Endothelial cell of umbilical vein (primary cell): ENCODE measurements around the gene NDST3. TPM values are rescaled to one million over a fixed set of nuclear protein-coding genes. Genes with fewer than 3 reads are reported as not detected.

ENCODE experiments used
- BruUV-seq: library from RNA; stranded (reverse); fragments of 400-500 nt; replicated peaks from 2 replicates; lab custom pipeline; 2021; lab: Mats Ljungman, UMichigan
- CTCF ChIA-PET: fragments of 300-600, 350-600 bp; sonication (Branson Sonifier 250); formaldehyde crosslinking; loops from one replicate; lab custom pipeline; 2021; ENCODE audit warnings: antibody characterized with exemption, inconsistent platforms; lab: Charles Lee
- POLR2A ChIA-PET: fragments of 300-600, 350-600 bp; sonication (Branson Sonifier 250); formaldehyde crosslinking; loops from one replicate; lab custom pipeline; 2021; ENCODE audit warnings: antibody characterized with exemption, inconsistent platforms; lab: Charles Lee
- DNase-seq: peaks from one replicate; pipeline ENCODE4 v3.0.0-alpha.2; 2011; ENCODE audit warnings: low read depth, low spot score
- FAIRE-seq: peaks from 2 replicates; lab custom pipeline; 2011; peaks lifted over from hg19 to GRCh38; lab: Jason Lieb, UNC
- H2AFZ ChIP-seq: 2 replicates; pipeline ENCODE4 v1.6.0; 2012; ENCODE audit warnings: low read depth, low read length, control low read depth, inconsistent platforms
- H3K27ac ChIP-seq: 2 replicates; pipeline ENCODE4 v1.5.1; 2011; ENCODE audit warnings: low read depth, mild to moderate bottlenecking, control low read depth, low read length, moderate library complexity; ENCODE audit not compliant: insufficient read depth
- H3K27me3 ChIP-seq, 2 experiments: 2 replicates each; pipeline versions ENCODE4 v1.6.0 to v1.6.1; 2011; ENCODE audit warnings: low read length in 2 of 2, mixed read lengths in 1 of 2; ENCODE audit not compliant: control insufficient read depth in 2 of 2, insufficient read depth in 2 of 2
- H3K36me3 ChIP-seq, 2 experiments: 2 replicates in 1 of 2; 3 replicates in 1 of 2; pipeline ENCODE4 v1.5.1; 2011; ENCODE audit warnings: low read length in 2 of 2, mild to moderate bottlenecking in 1 of 2, moderate library complexity in 1 of 2; ENCODE audit not compliant: control insufficient read depth in 2 of 2, insufficient read depth in 2 of 2; ENCODE audit errors: extremely low read depth in 1 of 2
- H3K4me1 ChIP-seq: 3 replicates; pipeline ENCODE4 v1.5.1; 2011; ENCODE audit warnings: mild to moderate bottlenecking, low read length; ENCODE audit not compliant: control insufficient read depth, insufficient read depth; ENCODE audit errors: extremely low read depth
- H3K4me2 ChIP-seq: 2 replicates; pipeline ENCODE4 v1.6.1; 2011; ENCODE audit warnings: low read length, control low read depth, mixed read lengths; ENCODE audit not compliant: insufficient read depth
- H3K4me3 ChIP-seq, 3 experiments: fragments of 200-600 bp in 1 of 3; sonication (generic), shearing (Covaris generic) in 1 of 3; replicated peaks in 1 of 3; 2 replicates each; pipeline ENCODE4 v1.5.1; 2011 to 2016; ENCODE audit warnings: control low read depth in 3 of 3, low read length in 3 of 3, mild to moderate bottlenecking in 2 of 3, inconsistent platforms in 1 of 3, low read depth in 1 of 3, moderate library complexity in 1 of 3; ENCODE audit not compliant: insufficient read depth in 1 of 3
- H3K79me2 ChIP-seq: 2 replicates; pipeline ENCODE4 v1.6.0; 2012; ENCODE audit warnings: low read length, inconsistent platforms; ENCODE audit not compliant: control insufficient read depth, insufficient read depth
- H3K9ac ChIP-seq: replicated peaks from 2 replicates; pipeline ENCODE3; 2011; ENCODE audit warnings: low read length, control low read depth; ENCODE audit not compliant: insufficient read depth; ENCODE audit errors: extremely low read depth
- H3K9me1 ChIP-seq: replicated peaks from 3 replicates; pipeline ENCODE4 v1.6.0; 2011; ENCODE audit warnings: mild to moderate bottlenecking, low read length; ENCODE audit not compliant: control insufficient read depth, insufficient read depth; ENCODE audit errors: extremely low read depth
- H3K9me3 ChIP-seq: replicated peaks from 2 replicates; pipeline ENCODE4 v1.5.1; 2012; ENCODE audit warnings: low read length, inconsistent platforms; ENCODE audit not compliant: control insufficient read depth, insufficient read depth
- H4K20me1 ChIP-seq: replicated peaks from 2 replicates; pipeline ENCODE3; 2011; ENCODE audit warnings: mild to moderate bottlenecking, low read length; ENCODE audit not compliant: control insufficient read depth, insufficient read depth; ENCODE audit errors: extremely low read depth
- EZH2 ChIP-seq: IDR thresholded peaks from 2 replicates; pipeline ENCODE4 v1.6.1; 2012; ENCODE audit warnings: borderline replicate concordance, low read depth, mild to moderate bottlenecking, moderate library complexity, low read length, inconsistent platforms; ENCODE audit not compliant: severe bottlenecking
- FOS ChIP-seq: IDR thresholded peaks from 2 replicates; pipeline ENCODE4 v1.6.1; 2011; ENCODE audit warnings: mild to moderate bottlenecking, low read length, moderate library complexity, borderline replicate concordance; ENCODE audit not compliant: insufficient read depth
- GATA2 ChIP-seq: IDR thresholded peaks from 2 replicates; pipeline ENCODE4 v1.7.0; 2011; ENCODE audit warnings: low read depth, mild to moderate bottlenecking, moderate library complexity, mixed read lengths, low read length; ENCODE audit not compliant: insufficient read length, insufficient read depth
- JUN ChIP-seq: IDR thresholded peaks from 2 replicates; pipeline ENCODE4 v1.6.1; 2011; ENCODE audit warnings: borderline replicate concordance, low read depth; ENCODE audit not compliant: insufficient read length, insufficient read depth
- MAX ChIP-seq: IDR thresholded peaks from 2 replicates; pipeline ENCODE4 v1.6.1; 2011; ENCODE audit not compliant: insufficient read depth, insufficient read length
- MYC ChIP-seq: IDR thresholded peaks from one replicate; pipeline ENCODE4 v1.6.1; 2011; ENCODE audit warnings: mild to moderate bottlenecking, low read depth, low read length
- POLR2A ChIP-seq: IDR thresholded peaks from 2 replicates; pipeline ENCODE4 v1.6.1; 2012; ENCODE audit warnings: low read depth, mild to moderate bottlenecking, control low read depth, low read length
- POLR2AphosphoS5 ChIP-seq: IDR thresholded peaks from 2 replicates; pipeline ENCODE4 v1.6.1; 2012; ENCODE audit warnings: low read depth, mild to moderate bottlenecking, control low read depth, low read length, moderate library complexity; ENCODE audit not compliant: insufficient read depth
- dilution Hi-C: fragments of 300-500 bp; cut with MboI; formaldehyde crosslinking; loops from one replicate; pipeline ENCODE4 v1.15.0; 2019; ENCODE audit warnings: low sequenced_read_pairs; ENCODE audit not compliant: extremely low pct_ligation_motif_present
- intact Hi-C: fragments of 100-400 bp; cut with micrococcal nuclease; formaldehyde crosslinking; loops from one replicate; pipeline ENCODE4 v1.10.0; 2022
- polyA plus RNA-seq, 4 experiments: library from polyadenylated mRNA; depleted of rRNA in 3 of 4; stranded (reverse) in 3 of 4; unstranded in 1 of 4; fragments of >200 nt; gene quantifications; 2 replicates each; pipeline versions ENCODE4 v1.2.1 to v1.2.3, GENCODE V29; 2011 to 2012; ENCODE audit warnings: missing spikeins in 1 of 4
- total RNA-seq: library from RNA; stranded (reverse); gene quantifications from 2 replicates; pipeline ENCODE4 v1.2.3, GENCODE V29; 2021
- TF ChIP-seq, protein P1 (sequence below), 2 donors: IDR thresholded peaks; 1 replicate in 1 of 2; 2 replicates in 1 of 2; pipeline ENCODE4 v1.5.1; 2011; ENCODE audit warnings: low read length in 2 of 2, mild to moderate bottlenecking in 2 of 2, moderate library complexity in 2 of 2, control low read depth in 1 of 2, inconsistent platforms in 1 of 2, low read depth in 1 of 2; ENCODE audit not compliant: insufficient read depth in 1 of 2; ENCODE audit errors: extremely low read depth in 1 of 2

Gene NDST3
- total and polyA plus RNA-seq, 2 donors (not counting 3 experiments of a cell fraction or from before 2014, with no cell fraction given) = 0.04 TPM; not detected in 1

- H3K9me3 ChIP-seq = no peaks in the 10 kb centered on the region
- H4K20me1 ChIP-seq = no peaks in the 10 kb centered on the region
- H3K9ac ChIP-seq = no peak overlapping the region
- intact Hi-C loops = no loop called here
- H3K79me2 ChIP-seq = no peaks in the 10 kb centered on the region
- no peak overlapping the region for H3K4me3 ChIP-seq
- H3K4me1 ChIP-seq = peaks cover 5% of the 10 kb centered on the region
- FAIRE-seq (no peak), DNase-seq (no peak)
- POLR2A ChIA-PET = no interaction called here
- no peak for TF ChIP-seq POLR2AphosphoS5
- TF ChIP-seq, protein P1, sequence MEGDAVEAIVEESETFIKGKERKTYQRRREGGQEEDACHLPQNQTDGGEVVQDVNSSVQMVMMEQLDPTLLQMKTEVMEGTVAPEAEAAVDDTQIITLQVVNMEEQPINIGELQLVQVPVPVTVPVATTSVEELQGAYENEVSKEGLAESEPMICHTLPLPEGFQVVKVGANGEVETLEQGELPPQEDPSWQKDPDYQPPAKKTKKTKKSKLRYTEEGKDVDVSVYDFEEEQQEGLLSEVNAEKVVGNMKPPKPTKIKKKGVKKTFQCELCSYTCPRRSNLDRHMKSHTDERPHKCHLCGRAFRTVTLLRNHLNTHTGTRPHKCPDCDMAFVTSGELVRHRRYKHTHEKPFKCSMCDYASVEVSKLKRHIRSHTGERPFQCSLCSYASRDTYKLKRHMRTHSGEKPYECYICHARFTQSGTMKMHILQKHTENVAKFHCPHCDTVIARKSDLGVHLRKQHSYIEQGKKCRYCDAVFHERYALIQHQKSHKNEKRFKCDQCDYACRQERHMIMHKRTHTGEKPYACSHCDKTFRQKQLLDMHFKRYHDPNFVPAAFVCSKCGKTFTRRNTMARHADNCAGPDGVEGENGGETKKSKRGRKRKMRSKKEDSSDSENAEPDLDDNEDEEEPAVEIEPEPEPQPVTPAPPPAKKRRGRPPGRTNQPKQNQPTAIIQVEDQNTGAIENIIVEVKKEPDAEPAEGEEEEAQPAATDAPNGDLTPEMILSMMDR (IDR thresholded peaks at IDR 0.05; ENCODE audit: extremely low read depth in 1 of 2, insufficient read depth in 1 of 2, low read depth in 1 of 2, low read length in 2 of 2) = no peak
- no peak for TF ChIP-seq GATA2
- TF ChIP-seq MYC = no peak
- TF ChIP-seq EZH2 = no peak
- dilution Hi-C loops = no loop called here
- H3K36me3 ChIP-seq = no peaks in the 10 kb centered on the region
- no peak overlapping the region for H2AFZ ChIP-seq
- no peak overlapping the region for H3K4me2 ChIP-seq
- no TSS peak for BruUV-seq
- H3K9me1 ChIP-seq = no peaks in the 10 kb centered on the region
- H3K27me3 ChIP-seq = peaks cover 12 to 27% of the 10 kb centered on the region in 2 experiments
- no peak overlapping the region for H3K27ac ChIP-seq
- CTCF ChIA-PET = interaction anchor here (1.4 to 5.4 kb wide), 2 partner anchors 187 to 235 kb away, joined by 3 to 30 read pairs; no protein-coding TSS in a partner anchor
Observed at GRCh38 chr4:118036336-118036735, 2.0 kb downstream of the NDST3 start.

- no peaks in the 10 kb centered on the region for H3K79me2 ChIP-seq
Observed at GRCh38 chr4:118037955-118038354, 3.7 kb downstream of the NDST3 start.

More at GRCh38 chr4:118037955-118038354, 3.7 kb downstream of the NDST3 start:
- no peak overlapping the region for H3K4me3 ChIP-seq
- no peaks in the 10 kb centered on the region for H3K36me3 ChIP-seq
- H3K27ac ChIP-seq = no peak overlapping the region
- no peaks in the 10 kb centered on the region for H3K9me1 ChIP-seq
- DNase-seq (no peak), FAIRE-seq (no peak)
- dilution Hi-C loops = no loop called here
- H3K9me3 ChIP-seq = no peaks in the 10 kb centered on the region
- POLR2A ChIA-PET = no interaction called here
- peaks cover 10 to 23% of the 10 kb centered on the region in 2 experiments for H3K27me3 ChIP-seq
- H3K4me1 ChIP-seq = peaks cover 5% of the 10 kb centered on the region
- H2AFZ ChIP-seq = no peak overlapping the region
- intact Hi-C loops = no loop called here
- TF ChIP-seq JUN (no peak), EZH2 (no peak), POLR2A (no peak), GATA2 (no peak), MAX (no peak), POLR2AphosphoS5 (no peak), FOS (no peak), MYC (no peak)
- TF ChIP-seq, protein P1 (IDR thresholded peaks at IDR 0.05; ENCODE audit: extremely low read depth in 1 of 2, insufficient read depth in 1 of 2, low read depth in 1 of 2, low read length in 2 of 2) = no peak
- no peak overlapping the region for H3K9ac ChIP-seq
- CTCF ChIA-PET = no interaction called here
- no peak overlapping the region for H3K4me2 ChIP-seq
- H4K20me1 ChIP-seq = no peaks in the 10 kb centered on the region
- BruUV-seq = no TSS peak
